Chondrocyte (in vitro differentiated cells): ENCODE data around the gene VTCN1. TPM values are rescaled to one million over a fixed set of nuclear protein-coding genes. Genes with fewer than 3 reads are reported as not detected.
"Not testable (repeated sequence)": the region's sequence is repeated elsewhere in the genome, so short reads cannot be mapped to it uniquely, and the experiment has no call there.

Experiments
- DNase-seq: peaks from one replicate; pipeline ENCODE4 v3.0.0; 2021; ENCODE audit warnings: mixed read lengths, low spot score
- H3K27ac Mint-ChIP-seq: one replicate; pipeline ENCODE4 v1.8.0; 2021; ENCODE audit warnings: mild to moderate bottlenecking, moderate library complexity, mixed read lengths; ENCODE audit not compliant: unreplicated experiment
- H3K27me3 Mint-ChIP-seq: 2 replicates; pipeline ENCODE4 v1.8.0; 2021; ENCODE audit warnings: low read depth, mixed read lengths
- H3K36me3 Mint-ChIP-seq: 2 replicates; pipeline ENCODE4 v1.8.0; 2021; ENCODE audit warnings: low read depth, mixed read lengths
- H3K4me1 Mint-ChIP-seq: 2 replicates; pipeline ENCODE4 v1.8.0; 2021; ENCODE audit warnings: low read depth, mild to moderate bottlenecking, mixed read lengths
- H3K4me3 Mint-ChIP-seq: one replicate; pipeline ENCODE4 v1.8.0; 2021; ENCODE audit warnings: mild to moderate bottlenecking, moderate library complexity, mixed read lengths; ENCODE audit not compliant: unreplicated experiment
- H3K9me3 Mint-ChIP-seq: 2 replicates; pipeline ENCODE4 v1.8.0; 2021; ENCODE audit warnings: low read depth, mixed read lengths
- total RNA-seq: library from RNA; stranded (reverse); gene quantifications from 3 replicates; pipeline ENCODE4 v1.2.1, GENCODE V29; 2021
- TF ChIP-seq, protein P1 (sequence below): fragments of 200-600 bp; sonication (generic); IDR thresholded peaks from 2 replicates; pipeline ENCODE4 v1.5.0; 2021; ENCODE audit warnings: antibody characterized with exemption, mild to moderate bottlenecking, moderate library complexity

VTCN1 gene
- total RNA-seq, 1 donor from 2014 or later: not detected

DNA sequence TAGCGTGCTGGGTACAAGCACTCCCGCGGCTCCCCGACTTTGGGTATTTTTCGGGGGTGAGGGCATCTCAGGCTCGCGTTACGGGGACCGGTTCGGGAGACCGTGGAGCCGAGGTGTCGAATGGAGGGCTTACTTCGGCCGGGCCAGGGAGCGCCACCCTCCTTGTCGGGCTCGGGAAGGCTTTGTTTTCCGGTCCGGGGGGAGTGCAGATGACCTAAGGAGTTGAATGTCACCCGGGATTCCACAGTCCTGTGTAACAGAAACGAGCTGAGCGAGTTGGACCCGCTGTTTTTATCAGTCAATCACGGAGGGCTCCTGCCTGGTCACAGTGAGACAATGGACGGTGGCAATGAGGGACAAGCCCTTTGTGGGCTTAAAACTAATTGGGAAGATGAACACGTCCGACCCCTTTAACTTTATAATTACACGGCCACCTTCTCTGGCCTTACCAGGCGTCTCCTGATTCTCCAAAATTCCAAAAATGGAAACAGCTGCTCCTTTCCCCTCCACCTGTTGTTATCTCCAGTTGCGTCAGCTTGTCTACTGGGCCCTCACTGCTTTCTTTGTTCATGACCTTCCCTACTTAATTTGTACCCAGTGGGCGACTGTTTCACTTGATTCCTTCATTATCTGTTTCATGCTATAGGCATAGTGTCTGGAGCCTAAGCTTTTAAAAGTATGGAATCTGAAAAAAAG, 88.2 kb downstream of the VTCN1 start:
- Mint-ChIP-seq H3K4me3 (peak overlapping the region; percentile 84), H3K27me3 (no peaks in the 10 kb centered on the region), H3K4me1 (peaks cover 10% of the 10 kb centered on the region), H3K9me3 (no peaks in the 10 kb centered on the region), H3K27ac (peak overlapping the region; percentile 95), H3K36me3 (no peaks in the 10 kb centered on the region)
- TF ChIP-seq, protein P1, sequence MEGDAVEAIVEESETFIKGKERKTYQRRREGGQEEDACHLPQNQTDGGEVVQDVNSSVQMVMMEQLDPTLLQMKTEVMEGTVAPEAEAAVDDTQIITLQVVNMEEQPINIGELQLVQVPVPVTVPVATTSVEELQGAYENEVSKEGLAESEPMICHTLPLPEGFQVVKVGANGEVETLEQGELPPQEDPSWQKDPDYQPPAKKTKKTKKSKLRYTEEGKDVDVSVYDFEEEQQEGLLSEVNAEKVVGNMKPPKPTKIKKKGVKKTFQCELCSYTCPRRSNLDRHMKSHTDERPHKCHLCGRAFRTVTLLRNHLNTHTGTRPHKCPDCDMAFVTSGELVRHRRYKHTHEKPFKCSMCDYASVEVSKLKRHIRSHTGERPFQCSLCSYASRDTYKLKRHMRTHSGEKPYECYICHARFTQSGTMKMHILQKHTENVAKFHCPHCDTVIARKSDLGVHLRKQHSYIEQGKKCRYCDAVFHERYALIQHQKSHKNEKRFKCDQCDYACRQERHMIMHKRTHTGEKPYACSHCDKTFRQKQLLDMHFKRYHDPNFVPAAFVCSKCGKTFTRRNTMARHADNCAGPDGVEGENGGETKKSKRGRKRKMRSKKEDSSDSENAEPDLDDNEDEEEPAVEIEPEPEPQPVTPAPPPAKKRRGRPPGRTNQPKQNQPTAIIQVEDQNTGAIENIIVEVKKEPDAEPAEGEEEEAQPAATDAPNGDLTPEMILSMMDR: peak; percentile 10
- no peak for DNase-seq

DNA sequence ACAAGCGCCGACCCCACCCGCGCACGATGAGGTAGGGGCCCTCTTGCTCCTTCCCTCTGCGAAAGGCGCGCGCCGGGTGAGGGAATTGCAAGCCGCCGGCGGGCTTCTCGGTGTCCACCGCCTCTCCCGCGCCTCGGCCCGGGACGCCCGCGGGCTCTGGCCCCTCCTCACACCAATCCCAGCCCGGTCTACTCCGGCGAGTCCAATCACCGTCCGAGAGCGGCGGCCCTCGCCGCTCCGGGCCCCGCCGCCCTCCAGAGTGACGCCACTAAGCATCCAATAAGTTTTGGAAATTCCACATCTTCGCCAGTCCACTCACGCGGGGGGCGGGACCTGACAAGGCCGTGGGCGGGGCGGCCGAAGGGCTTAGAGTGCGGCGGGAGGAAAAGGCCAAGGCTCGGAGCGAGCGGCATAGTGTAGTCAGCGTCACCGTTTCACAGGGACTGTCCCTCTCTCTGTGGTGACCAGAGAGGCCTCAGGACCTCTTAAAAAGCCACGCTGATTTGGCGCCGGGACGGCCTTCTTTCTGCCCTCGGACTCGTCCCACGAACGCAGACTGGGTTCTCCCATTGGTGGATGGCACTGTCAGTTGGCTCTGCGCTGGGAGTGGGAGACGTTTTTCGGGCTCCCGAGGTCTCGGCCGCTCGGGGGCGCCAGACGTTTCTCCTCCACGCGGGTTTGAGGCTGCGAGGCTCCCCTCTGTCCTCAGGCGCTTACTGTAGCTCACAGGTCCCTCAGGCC, 89.0 kb downstream of the VTCN1 start, which contains the start of gene TRIM45:
Gene TRIM45, minus strand, starts transcription at position 161 of the 741 bp plus-strand sequence. CDS start 548 bp downstream, outside the sequence.
- Mint-ChIP-seq H3K36me3 (no peaks in the 10 kb centered on the region), H3K9me3 (no peaks in the 10 kb centered on the region), H3K4me1 (peaks cover 10% of the 10 kb centered on the region), H3K27ac (peak within 1 kb of the TSS; percentile 95), H3K27me3 (no peaks in the 10 kb centered on the region), H3K4me3 (peak within 1 kb of the TSS; percentile 84)
- TF ChIP-seq, protein P1: peak; percentile 90
- DNase-seq: peak; percentile 97

DNA sequence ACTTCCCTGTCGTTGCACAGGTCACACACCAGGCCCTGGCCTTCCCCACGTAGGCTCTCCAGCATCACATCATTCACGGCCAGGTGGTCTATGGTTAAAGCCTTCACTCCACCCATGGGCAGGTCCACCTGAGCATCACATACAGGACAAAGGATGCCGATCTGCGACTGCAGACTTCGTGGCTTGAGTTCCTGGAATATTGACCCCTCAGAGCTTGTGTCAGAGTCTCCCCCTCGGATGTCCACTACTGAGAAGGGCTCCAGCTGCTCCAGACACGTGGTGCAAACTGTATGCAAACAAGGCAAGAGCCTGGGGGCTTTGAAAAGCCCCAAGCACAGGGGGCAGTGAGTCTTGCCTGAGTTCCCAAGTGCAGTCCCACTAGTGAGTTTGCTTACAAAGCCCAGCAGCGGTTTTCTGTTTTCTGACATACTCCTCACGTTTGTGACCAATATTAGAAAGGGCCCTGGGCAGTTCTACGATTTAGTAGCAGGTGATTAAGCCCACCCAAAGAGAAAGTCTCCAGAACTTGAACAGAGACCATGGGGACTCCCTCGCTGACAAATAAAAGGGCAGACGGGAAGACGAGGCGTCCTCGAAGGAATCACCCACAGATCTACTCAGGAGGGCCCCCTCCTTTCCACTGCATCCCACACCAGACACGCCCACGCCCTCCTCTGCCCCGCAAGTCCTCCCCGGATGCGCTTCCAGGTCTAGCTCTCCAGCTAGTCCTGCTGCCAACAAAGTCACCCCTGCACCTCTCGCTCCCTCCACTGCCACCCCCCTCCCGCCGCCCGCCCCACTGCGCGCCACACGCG, 89.7 kb downstream of the VTCN1 start:
- H3K27me3 Mint-ChIP-seq: no peaks in the 10 kb centered on the region
- H3K4me3 Mint-ChIP-seq: peak overlapping the region; percentile 84
- peaks cover 10% of the 10 kb centered on the region for H3K4me1 Mint-ChIP-seq
- H3K9me3 Mint-ChIP-seq: no peaks in the 10 kb centered on the region
- no peaks in the 10 kb centered on the region for H3K36me3 Mint-ChIP-seq
- TF ChIP-seq, protein P1: no peak
- peak overlapping the region; percentile 86 for H3K27ac Mint-ChIP-seq
- no peak for DNase-seq

DNA sequence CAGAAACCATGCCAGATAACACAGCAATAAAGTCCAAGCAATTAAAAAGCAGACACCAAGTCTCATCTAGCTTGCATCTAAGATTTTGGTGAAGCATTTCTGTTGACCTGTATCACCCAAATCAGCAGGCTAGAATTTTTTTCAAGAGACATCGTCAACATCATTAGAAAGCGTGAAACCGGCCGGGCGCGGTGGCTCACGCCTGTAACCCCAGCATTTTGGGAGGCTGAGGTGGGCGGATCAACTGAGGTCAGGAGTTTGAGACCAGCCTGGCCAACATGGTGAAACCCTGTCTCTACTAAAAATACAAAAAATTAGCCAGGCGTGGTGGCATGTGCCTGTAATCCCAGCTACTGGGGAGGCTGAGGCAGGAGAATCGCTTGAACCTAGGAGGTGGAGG, 91.6 kb downstream of the VTCN1 start:
- not testable (repeated sequence) for H3K27me3 Mint-ChIP-seq, H3K4me1 Mint-ChIP-seq, DNase-seq, H3K4me3 Mint-ChIP-seq, H3K9me3 Mint-ChIP-seq, H3K27ac Mint-ChIP-seq, H3K36me3 Mint-ChIP-seq

GRCh38 chr1:117118137-117118536, 92.6 kb downstream of the VTCN1 start:
- TF ChIP-seq, protein P1: no peak
- Mint-ChIP-seq H3K27ac (no peak overlapping the region), H3K9me3 (no peaks in the 10 kb centered on the region), H3K4me3 (no peak overlapping the region), H3K4me1 (peaks cover 10% of the 10 kb centered on the region), H3K27me3 (no peaks in the 10 kb centered on the region), H3K36me3 (peaks cover 3% of the 10 kb centered on the region)
- DNase-seq: no peak
